Measurements from ENCODE around the gene CNST. TPM values are rescaled to one million over a fixed set of nuclear protein-coding genes. Genes with fewer than 3 reads are reported as not detected.

CNST gene
- total and polyA plus RNA-seq, 9 of the 15 experiments (the other 6 are each of a cell fraction or from before 2014, with no cell fraction given), result 17.0 to 55.3 (median 30.8) TPM

GRCh38 chr1:246588159-246588721 lies 22.0 kb downstream of the CNST start (continued):
- TF ChIP-seq ZNF609 (CRISPR knock-in tag; IDR thresholded peaks at IDR 0.05; ENCODE audit: borderline replicate concordance) (no peak), ZNF384 (IDR thresholded peaks at IDR 0.05; ENCODE audit: low read depth, low read length) (no peak), NFIX (CRISPR knock-in tag; IDR thresholded peaks at IDR 0.05; ENCODE audit: low read depth) (no peak), GTF2E2 (tag; IDR thresholded peaks at IDR 0.05) (0 out of 2 replicates have a peak, but pooled peaks have one; percentile 48), POLR2AphosphoS2 (IDR thresholded peaks at IDR 0.05; ENCODE audit: low read length) (no peak), HDAC1 (IDR thresholded peaks at IDR 0.05) (no peak), SMARCC2 (IDR thresholded peaks at IDR 0.05; ENCODE audit: low read depth) (0 out of 2 replicates have a peak, but pooled peaks have one; percentile 32), POLR2A (conservative IDR thresholded peaks at IDR 0.05) (no peak), MNT (conservative IDR thresholded peaks at IDR 0.05) (0 out of 4 replicates have a peak, but pooled peaks of 1 of the 2 experiments have one; percentile 16), HCFC1 (IDR thresholded peaks at IDR 0.05; ENCODE audit: low read depth, low read length) (no peak), ARNT (IDR thresholded peaks at IDR 0.05) (no peak), ESRRA (IDR thresholded peaks at IDR 0.05; ENCODE audit: borderline replicate concordance, low read depth) (no peak), BCOR (IDR thresholded peaks at IDR 0.05) (no peak), ZNF584 (CRISPR knock-in tag; IDR thresholded peaks at IDR 0.05; ENCODE audit: low read depth) (no peak), E2F1 (CRISPR knock-in tag; IDR thresholded peaks at IDR 0.05) (no peak), TBP (optimal IDR thresholded peaks at IDR 0.05; ENCODE audit: low read depth, low read length) (no peak), ETV6 (IDR thresholded peaks at IDR 0.05; ENCODE audit: borderline replicate concordance in 1 of 2, low read depth in 2 of 2, low read length in 1 of 2) (no peak), ETV6 (CRISPR knock-in tag; IDR thresholded peaks at IDR 0.05; ENCODE audit: borderline replicate concordance) (no peak), ELF1 (tag; IDR thresholded peaks at IDR 0.05) (no peak), ZNF695 (CRISPR knock-in tag; IDR thresholded peaks at IDR 0.05) (no peak), ZNF583 (CRISPR knock-in tag; IDR thresholded peaks at IDR 0.05) (no peak), ZNF212 (CRISPR knock-in tag; IDR thresholded peaks at IDR 0.05) (no peak)

Data from K562 (cell line).